ENCODE data around the gene SGIP1. TPM values are rescaled to one million over a fixed set of nuclear protein-coding genes. Genes with fewer than 3 reads are reported as not detected.

The SGIP1 gene
- total RNA-seq (10 to 100 TPM; 24.0 to 66.7 TPM), polyA plus RNA-seq (ENCODE audit: insufficient read length in 2 of 2) (10 to 100 TPM; 38.8 to 53.6 TPM)
- long read RNA-seq, donor 1, partial matches to known transcripts: 0 of 2 reads
- long read RNA-seq, donor 1, other reads (novel, unspliced or antisense): 0 of 2 reads
- long read RNA-seq, donor 2: 0 reads
- long read RNA-seq, donor 3, partial matches to known transcripts: 0 of 1 reads
- long read RNA-seq, donor 3, other reads (novel, unspliced or antisense): 0 of 1 reads
- long read RNA-seq, donor 4, partial matches to known transcripts: 0 of 1 reads
- long read RNA-seq, donor 4, other reads (novel, unspliced or antisense): 0 of 1 reads

DNA sequence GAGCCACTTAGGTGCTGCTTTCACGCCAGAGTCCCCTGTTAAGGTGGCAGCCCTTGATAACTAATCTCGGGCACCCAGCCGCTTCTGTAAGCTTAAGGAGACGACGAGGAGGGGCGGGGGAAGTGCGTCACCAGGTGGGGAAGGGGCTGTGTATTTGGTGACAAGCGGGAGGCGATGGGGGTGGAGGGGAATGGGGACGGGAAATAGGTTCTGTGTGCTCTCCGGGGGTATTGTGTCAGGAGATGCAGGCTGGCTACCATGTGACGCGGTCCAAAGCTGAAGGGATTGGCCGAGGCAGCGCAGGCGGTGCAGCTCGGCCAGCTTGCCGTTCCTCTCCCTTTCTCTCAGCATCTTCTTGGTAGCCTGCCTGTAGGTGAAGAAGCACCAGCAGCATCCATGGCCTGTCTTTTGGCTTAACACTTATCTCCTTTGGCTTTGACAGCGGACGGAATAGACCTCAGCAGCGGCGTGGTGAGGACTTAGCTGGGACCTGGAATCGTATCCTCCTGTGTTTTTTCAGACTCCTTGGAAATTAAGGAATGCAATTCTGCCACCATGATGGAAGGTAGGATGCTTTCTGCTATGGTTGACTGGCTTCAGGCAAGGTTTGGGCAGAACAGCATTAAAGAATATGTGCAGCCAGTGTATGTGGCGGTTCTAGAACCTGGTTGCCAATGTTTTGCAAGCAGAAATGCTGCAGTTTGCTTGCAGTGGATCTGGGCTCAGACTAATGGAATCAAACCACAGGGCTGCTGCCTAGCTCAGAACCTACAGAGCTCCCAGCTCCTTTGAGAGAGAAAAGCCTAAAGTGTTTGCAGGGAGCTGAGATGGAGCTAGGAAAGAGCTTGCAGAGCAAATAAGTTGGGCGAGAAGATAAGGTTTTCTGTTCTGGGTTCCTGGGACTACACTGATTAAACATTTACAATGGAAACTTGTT lies at the start of gene SGIP1:
Gene SGIP1, plus strand, starts transcription at position 350 of the 937 bp plus-strand sequence. Its CDS starts 206 bp downstream, at position 556.
- H3K4me3 ChIP-seq (ENCODE audit: low read depth, low read length): peak within 1 kb of the TSS; percentile 64
- H3K36me3 ChIP-seq (ENCODE audit: control insufficient read depth, insufficient read depth, low read length): no peaks in the 10 kb centered on the region
- 4% methylated on average over 20 of the region's 25 CpGs for WGBS (ENCODE audit: insufficient coverage)
- H3K9me3 ChIP-seq (ENCODE audit: control insufficient read depth, insufficient read depth, low read length): no peaks in the 10 kb centered on the region
- H3K27me3 ChIP-seq (ENCODE audit: control insufficient read depth, insufficient read depth, low read length): no peaks in the 10 kb centered on the region
- peak within 1 kb of the TSS; percentile 84 for H3K27ac ChIP-seq (ENCODE audit: low read depth, low read length)
- H3K4me1 ChIP-seq (ENCODE audit: control insufficient read depth, insufficient read depth, low read length): peaks cover 9% of the 10 kb centered on the region
- peak; percentile 74 to 98 (median 83) for DNase-seq (ENCODE audit: low read depth in 4 of 6, low spot score in 6 of 6)

- H3K27me3 ChIP-seq (ENCODE audit: control insufficient read depth, insufficient read depth, low read length): no peaks in the 10 kb centered on the region
- 82% methylated on average over 2 of the region's 2 CpGs for WGBS (ENCODE audit: insufficient coverage)
- H3K4me1 ChIP-seq (ENCODE audit: control insufficient read depth, insufficient read depth, low read length): no peaks in the 10 kb centered on the region
- no peaks in the 10 kb centered on the region for H3K9me3 ChIP-seq (ENCODE audit: control insufficient read depth, insufficient read depth, low read length)
- no peak overlapping the region for H3K4me3 ChIP-seq (ENCODE audit: low read depth, low read length)
- no peaks in the 10 kb centered on the region for H3K36me3 ChIP-seq (ENCODE audit: control insufficient read depth, insufficient read depth, low read length)
- no peak overlapping the region for H3K27ac ChIP-seq (ENCODE audit: low read depth, low read length)
- no peak for DNase-seq (ENCODE audit: low read depth in 4 of 6, low spot score in 6 of 6)
Observed at GRCh38 chr1:66489151-66489550, 44.8 kb upstream of the SGIP1 start.

DNA sequence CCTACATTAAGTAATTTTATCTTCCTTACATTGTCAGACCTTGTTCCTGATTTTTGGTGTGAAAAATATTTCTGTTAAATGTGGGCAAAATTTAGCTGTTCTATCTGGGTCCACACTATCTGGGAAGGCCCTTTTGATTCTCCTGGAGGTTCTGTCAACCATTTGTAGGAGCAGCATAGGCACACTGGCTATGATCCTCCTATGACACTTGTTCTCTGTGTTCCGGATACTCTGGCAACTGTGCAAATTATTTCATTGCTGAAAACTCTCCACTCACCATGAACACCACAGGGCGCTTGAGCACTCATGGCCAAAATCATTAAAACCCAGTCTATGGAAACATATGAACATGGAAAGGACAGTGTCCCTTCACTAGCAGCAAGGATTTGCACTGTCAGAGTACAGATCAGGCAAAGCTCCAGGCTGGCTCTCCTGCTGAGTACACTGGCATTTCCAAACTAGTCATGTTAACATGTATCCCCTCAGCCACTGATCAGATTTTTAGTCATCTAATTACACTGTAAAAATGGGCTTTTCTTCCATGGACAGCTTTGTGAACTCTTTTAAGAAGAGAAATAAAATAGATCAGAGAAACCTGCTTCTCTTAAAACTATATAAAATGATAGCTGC lies 43.9 kb upstream of the SGIP1 start:
- H3K36me3 ChIP-seq (ENCODE audit: control insufficient read depth, insufficient read depth, low read length): no peaks in the 10 kb centered on the region
- H3K27ac ChIP-seq (ENCODE audit: low read depth, low read length): no peak overlapping the region
- H3K4me3 ChIP-seq (ENCODE audit: low read depth, low read length): no peak overlapping the region
- H3K27me3 ChIP-seq (ENCODE audit: control insufficient read depth, insufficient read depth, low read length): no peaks in the 10 kb centered on the region
- H3K4me1 ChIP-seq (ENCODE audit: control insufficient read depth, insufficient read depth, low read length): no peaks in the 10 kb centered on the region
- DNase-seq (ENCODE audit: low read depth in 4 of 6, low spot score in 6 of 6): peak in 2 of 6 donors; percentile 4 to 6
- no peaks in the 10 kb centered on the region for H3K9me3 ChIP-seq (ENCODE audit: control insufficient read depth, insufficient read depth, low read length)
- 45% methylated on average over 2 of the region's 2 CpGs for WGBS (ENCODE audit: insufficient coverage)

- WGBS (ENCODE audit: insufficient coverage): no CpG with 5 or more reads among the region's 2 CpGs
- H3K9me3 ChIP-seq (ENCODE audit: control insufficient read depth, insufficient read depth, low read length): no peaks in the 10 kb centered on the region
- H3K4me3 ChIP-seq (ENCODE audit: low read depth, low read length): no peak overlapping the region
- H3K4me1 ChIP-seq (ENCODE audit: control insufficient read depth, insufficient read depth, low read length): no peaks in the 10 kb centered on the region
- no peaks in the 10 kb centered on the region for H3K36me3 ChIP-seq (ENCODE audit: control insufficient read depth, insufficient read depth, low read length)
- no peak overlapping the region for H3K27ac ChIP-seq (ENCODE audit: low read depth, low read length)
- H3K27me3 ChIP-seq (ENCODE audit: control insufficient read depth, insufficient read depth, low read length): no peaks in the 10 kb centered on the region
- DNase-seq (ENCODE audit: low read depth in 4 of 6, low spot score in 6 of 6): no peak
Observed at GRCh38 chr1:66490816-66491215, 43.1 kb upstream of the SGIP1 start.

GRCh38 chr1:66492424-66492823 lies 41.5 kb upstream of the SGIP1 start:
- no peak overlapping the region for H3K4me3 ChIP-seq (ENCODE audit: low read depth, low read length)
- H3K9me3 ChIP-seq (ENCODE audit: control insufficient read depth, insufficient read depth, low read length): no peaks in the 10 kb centered on the region
- no peak for DNase-seq (ENCODE audit: low read depth in 4 of 6, low spot score in 6 of 6)
- no peaks in the 10 kb centered on the region for H3K27me3 ChIP-seq (ENCODE audit: control insufficient read depth, insufficient read depth, low read length)
- no peak overlapping the region for H3K27ac ChIP-seq (ENCODE audit: low read depth, low read length)
- H3K36me3 ChIP-seq (ENCODE audit: control insufficient read depth, insufficient read depth, low read length): no peaks in the 10 kb centered on the region
- whole genome bisulfite sequencing (ENCODE audit: insufficient coverage): no CpG with 5 or more reads among the region's 1 CpG
- H3K4me1 ChIP-seq (ENCODE audit: control insufficient read depth, insufficient read depth, low read length): no peaks in the 10 kb centered on the region

DNA sequence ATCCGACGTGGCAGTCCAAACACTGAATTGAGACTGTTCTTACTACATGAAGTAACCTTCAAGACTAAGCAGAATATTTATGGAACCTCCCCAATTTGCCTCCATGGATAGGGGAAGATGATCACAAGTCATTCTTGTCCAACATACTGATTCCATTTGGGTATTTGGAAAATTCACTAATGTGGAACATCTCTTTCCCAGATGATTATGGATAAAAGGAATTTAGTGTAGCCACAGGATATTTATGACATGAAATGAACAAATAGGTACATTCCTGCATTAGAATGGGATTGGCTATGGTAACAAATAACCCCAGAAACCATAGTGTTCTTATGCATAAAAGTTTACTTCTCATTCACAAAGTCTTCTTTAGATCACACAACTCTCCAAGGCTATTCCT lies 40.2 kb upstream of the SGIP1 start:
- Histone ChIP-seq H3K4me1 (ENCODE audit: control insufficient read depth, insufficient read depth, low read length) (no peaks in the 10 kb centered on the region), H3K27me3 (ENCODE audit: control insufficient read depth, insufficient read depth, low read length) (no peaks in the 10 kb centered on the region), H3K27ac (ENCODE audit: low read depth, low read length) (no peak overlapping the region), H3K9me3 (ENCODE audit: control insufficient read depth, insufficient read depth, low read length) (no peaks in the 10 kb centered on the region), H3K36me3 (ENCODE audit: control insufficient read depth, insufficient read depth, low read length) (no peaks in the 10 kb centered on the region), H3K4me3 (ENCODE audit: low read depth, low read length) (no peak overlapping the region)
- WGBS (ENCODE audit: insufficient coverage): no CpG with 5 or more reads among the region's 2 CpGs
- no peak for DNase-seq (ENCODE audit: low read depth in 4 of 6, low spot score in 6 of 6)

GRCh38 chr1:66494482-66494881 lies 39.5 kb upstream of the SGIP1 start:
- no peaks in the 10 kb centered on the region for H3K9me3 ChIP-seq (ENCODE audit: control insufficient read depth, insufficient read depth, low read length)
- no peak overlapping the region for H3K4me3 ChIP-seq (ENCODE audit: low read depth, low read length)
- DNase-seq (ENCODE audit: low read depth in 4 of 6, low spot score in 6 of 6): peak in 1 of 6 donors; percentile 17
- H3K27me3 ChIP-seq (ENCODE audit: control insufficient read depth, insufficient read depth, low read length): no peaks in the 10 kb centered on the region
- 83% methylated on average over 1 of the region's 1 CpG for WGBS (ENCODE audit: insufficient coverage)
- no peaks in the 10 kb centered on the region for H3K36me3 ChIP-seq (ENCODE audit: control insufficient read depth, insufficient read depth, low read length)
- H3K27ac ChIP-seq (ENCODE audit: low read depth, low read length): no peak overlapping the region
- H3K4me1 ChIP-seq (ENCODE audit: control insufficient read depth, insufficient read depth, low read length): no peaks in the 10 kb centered on the region

DNA sequence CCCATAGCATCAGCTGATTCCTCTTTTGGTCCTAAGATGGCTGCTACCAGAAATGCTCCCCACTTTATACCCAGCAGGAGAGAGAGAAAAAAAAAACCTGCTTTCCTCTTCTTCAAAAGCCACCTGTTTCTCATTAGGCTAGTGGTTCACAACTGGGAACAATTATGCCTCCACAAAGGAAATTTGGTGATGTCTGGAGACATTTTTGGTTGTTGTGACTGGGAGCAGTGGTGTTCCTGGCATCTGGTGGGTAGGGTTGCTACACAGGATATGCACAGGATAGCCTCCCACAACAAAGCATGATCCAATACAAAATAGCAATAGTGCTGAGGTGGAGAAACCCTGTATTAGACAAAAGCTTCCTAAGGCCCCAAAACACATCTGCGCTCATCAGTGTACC lies 38.5 kb upstream of the SGIP1 start:
- 100% methylated on average over 1 of the region's 1 CpG for WGBS (ENCODE audit: insufficient coverage)
- H3K9me3 ChIP-seq (ENCODE audit: control insufficient read depth, insufficient read depth, low read length): no peaks in the 10 kb centered on the region
- no peaks in the 10 kb centered on the region for H3K4me1 ChIP-seq (ENCODE audit: control insufficient read depth, insufficient read depth, low read length)
- no peak overlapping the region for H3K27ac ChIP-seq (ENCODE audit: low read depth, low read length)
- H3K36me3 ChIP-seq (ENCODE audit: control insufficient read depth, insufficient read depth, low read length): no peaks in the 10 kb centered on the region
- no peak for DNase-seq (ENCODE audit: low read depth in 4 of 6, low spot score in 6 of 6)
- no peak overlapping the region for H3K4me3 ChIP-seq (ENCODE audit: low read depth, low read length)
- H3K27me3 ChIP-seq (ENCODE audit: control insufficient read depth, insufficient read depth, low read length): no peaks in the 10 kb centered on the region

GRCh38 chr1:66497910-66498309 lies 36.0 kb upstream of the SGIP1 start:
- WGBS (ENCODE audit: insufficient coverage): no CpG with 5 or more reads among the region's 3 CpGs
- no peak for DNase-seq (ENCODE audit: low read depth in 4 of 6, low spot score in 6 of 6)
- Histone ChIP-seq H3K27ac (ENCODE audit: low read depth, low read length) (no peak overlapping the region), H3K9me3 (ENCODE audit: control insufficient read depth, insufficient read depth, low read length) (no peaks in the 10 kb centered on the region), H3K36me3 (ENCODE audit: control insufficient read depth, insufficient read depth, low read length) (no peaks in the 10 kb centered on the region), H3K4me1 (ENCODE audit: control insufficient read depth, insufficient read depth, low read length) (no peaks in the 10 kb centered on the region), H3K4me3 (ENCODE audit: low read depth, low read length) (no peak overlapping the region), H3K27me3 (ENCODE audit: control insufficient read depth, insufficient read depth, low read length) (no peaks in the 10 kb centered on the region)

Data from spinal cord (tissue), 10 donors.